Measurements from ENCODE around the gene DISC1. TPM values are rescaled to one million over a fixed set of nuclear protein-coding genes. Genes with fewer than 3 reads are reported as not detected.
"Not testable (repeated sequence)": the region's sequence is repeated elsewhere in the genome, so short reads cannot be mapped to it uniquely, and the experiment has no call there.

DISC1 gene
- total RNA-seq, 1 donor from 2014 or later = 13.6 TPM

DNA sequence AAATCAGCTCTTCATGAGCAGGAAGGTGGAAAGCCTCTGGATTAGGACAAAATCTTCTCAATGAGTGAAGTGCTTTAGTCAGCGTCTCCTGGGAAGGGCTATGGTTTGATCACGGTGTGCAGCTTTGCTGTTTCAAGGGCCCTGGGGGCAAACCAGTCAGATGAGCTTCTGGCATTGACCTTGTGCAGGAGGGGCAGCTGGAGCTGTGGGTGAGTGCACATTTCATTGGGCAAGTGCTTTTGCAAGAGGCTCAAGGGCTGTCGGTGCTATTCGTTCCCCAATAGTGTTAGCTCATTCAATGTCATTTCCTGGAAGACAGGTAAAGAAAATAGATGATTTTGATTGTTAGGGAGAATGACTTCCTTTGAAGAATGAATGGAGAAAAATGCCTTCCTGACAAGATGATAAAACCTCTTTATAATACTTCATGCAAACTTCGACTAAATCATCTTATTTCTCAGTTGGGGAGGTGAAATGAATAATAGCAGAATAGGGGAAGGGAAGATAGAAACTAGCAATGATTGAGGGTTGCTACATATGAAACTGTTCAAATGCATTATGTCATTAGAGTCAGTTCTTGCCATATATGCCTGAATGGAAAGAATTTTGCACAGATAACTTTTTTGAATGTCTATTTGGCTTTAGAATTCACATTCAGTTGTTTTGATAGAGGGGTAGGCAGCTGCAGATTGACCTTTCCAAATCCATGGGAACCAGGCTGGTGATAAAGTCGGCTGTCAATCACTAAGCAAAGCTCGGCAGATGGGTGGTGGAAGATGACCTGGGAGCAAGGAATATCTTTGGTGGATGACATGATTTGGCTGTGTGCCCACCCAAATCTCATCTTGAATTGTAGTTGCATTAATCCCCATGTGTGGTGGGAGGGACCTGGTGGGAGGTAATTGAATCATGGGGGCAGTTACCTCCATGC lies 12.9 kb upstream of the DISC1 start:
- no peak for TF ChIP-seq CTCF (IDR thresholded peaks at IDR 0.05)
- ATAC-seq (peak; percentile 54 to 66), DNase-seq (no peak)
- H3K4me1 ChIP-seq = peaks cover 33% of the 10 kb centered on the region
- H3K9me3 ChIP-seq = no peaks in the 10 kb centered on the region
- no peak overlapping the region for H3K4me3 ChIP-seq
- H3K27me3 ChIP-seq (ENCODE audit: low read depth) = no peaks in the 10 kb centered on the region
- intact Hi-C loops (cut with DNase I) = no loop called here
- H3K36me3 ChIP-seq = no peaks in the 10 kb centered on the region
- H3K27ac ChIP-seq = no peak overlapping the region

DNA sequence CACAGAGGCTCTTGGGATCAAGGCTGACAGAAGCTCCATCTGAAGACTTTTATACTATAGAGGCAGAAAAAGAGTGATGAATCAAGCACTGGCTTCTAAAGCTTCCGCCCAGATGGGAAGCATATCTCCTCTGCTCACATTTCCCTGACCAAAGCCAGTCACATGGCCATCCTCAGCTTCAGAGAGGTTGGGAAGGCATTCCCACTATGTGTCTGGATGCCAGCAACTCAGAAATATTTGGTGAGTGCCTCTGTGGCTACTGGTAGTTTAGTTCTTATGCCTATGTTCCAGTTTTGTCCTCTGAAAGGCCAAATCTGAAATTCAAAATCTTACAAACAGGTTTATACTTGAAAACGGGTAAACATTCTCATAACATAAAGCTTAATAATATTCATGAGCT lies 9.9 kb upstream of the DISC1 start:
- ATAC-seq = no peak
- Histone ChIP-seq H3K9me3 (no peaks in the 10 kb centered on the region), H3K4me1 (peaks cover 28% of the 10 kb centered on the region), H3K27ac (no peak overlapping the region), H3K27me3 (ENCODE audit: low read depth) (no peaks in the 10 kb centered on the region), H3K36me3 (no peaks in the 10 kb centered on the region), H3K4me3 (no peak overlapping the region)
- DNase-seq = no peak
- intact Hi-C loops (cut with DNase I) = no loop called here
- TF ChIP-seq CTCF (IDR thresholded peaks at IDR 0.05) = no peak

GRCh38 chr1:231618609-231619256 lies 7.9 kb upstream of the DISC1 start:
- H3K9me3 ChIP-seq = no peaks in the 10 kb centered on the region
- H3K4me1 ChIP-seq = peaks cover 13% of the 10 kb centered on the region
- DNase-seq = no peak
- H3K4me3 ChIP-seq = no peak overlapping the region
- H3K36me3 ChIP-seq = no peaks in the 10 kb centered on the region
- intact Hi-C loops (cut with DNase I) = no loop called here
- no peak overlapping the region for H3K27ac ChIP-seq
- H3K27me3 ChIP-seq (ENCODE audit: low read depth) = no peaks in the 10 kb centered on the region
- no peak for TF ChIP-seq CTCF (IDR thresholded peaks at IDR 0.05)
- no peak for ATAC-seq

DNA sequence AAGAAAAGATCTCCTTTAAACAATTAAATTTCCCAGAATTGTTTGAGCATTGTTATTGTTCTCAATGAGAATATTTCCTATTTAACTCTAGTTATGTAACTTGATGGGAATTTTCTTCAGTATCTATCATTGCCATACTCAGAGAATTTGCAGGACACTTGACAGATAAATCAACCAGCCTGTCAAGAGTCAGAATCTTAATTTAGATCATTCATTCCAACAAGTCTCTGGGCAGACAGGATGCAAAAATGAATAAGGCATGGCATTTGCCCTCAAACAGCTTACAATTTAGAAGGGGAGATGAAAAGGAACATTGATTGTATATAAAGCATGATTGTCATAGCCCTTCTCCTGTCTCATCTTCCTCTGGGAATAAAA lies 7.3 kb upstream of the DISC1 start:
- no peak overlapping the region for H3K4me3 ChIP-seq
- no peaks in the 10 kb centered on the region for H3K9me3 ChIP-seq
- ATAC-seq (no peak), DNase-seq (no peak)
- no peaks in the 10 kb centered on the region for H3K36me3 ChIP-seq
- no peak for TF ChIP-seq CTCF (IDR thresholded peaks at IDR 0.05)
- intact Hi-C loops (cut with DNase I) = no loop called here
- H3K27ac ChIP-seq = no peak overlapping the region
- H3K27me3 ChIP-seq (ENCODE audit: low read depth) = no peaks in the 10 kb centered on the region
- peaks cover 8% of the 10 kb centered on the region for H3K4me1 ChIP-seq

- not testable (repeated sequence) for H3K9me3 ChIP-seq
These were observed 1.5 kb upstream of the DISC1 start for GRCh38 chr1:231625042-231625441.

More at GRCh38 chr1:231625042-231625441, 1.5 kb upstream of the DISC1 start:
- intact Hi-C loops (cut with DNase I); H3K36me3 ChIP-seq; H3K27me3 ChIP-seq (ENCODE audit: low read depth); ATAC-seq; DNase-seq; H3K4me3 ChIP-seq; H3K27ac ChIP-seq: not testable (repeated sequence)
- H3K4me1 ChIP-seq = peaks cover 11% of the 10 kb centered on the region

Data from lower lobe of right lung (tissue), 2 donors.